ENCODE results near the gene IGFL3.
"Not testable (repeated sequence)": the region's sequence is repeated elsewhere in the genome, so short reads cannot be mapped to it uniquely, and the experiment has no call there.

The IGFL3 gene

DNA sequence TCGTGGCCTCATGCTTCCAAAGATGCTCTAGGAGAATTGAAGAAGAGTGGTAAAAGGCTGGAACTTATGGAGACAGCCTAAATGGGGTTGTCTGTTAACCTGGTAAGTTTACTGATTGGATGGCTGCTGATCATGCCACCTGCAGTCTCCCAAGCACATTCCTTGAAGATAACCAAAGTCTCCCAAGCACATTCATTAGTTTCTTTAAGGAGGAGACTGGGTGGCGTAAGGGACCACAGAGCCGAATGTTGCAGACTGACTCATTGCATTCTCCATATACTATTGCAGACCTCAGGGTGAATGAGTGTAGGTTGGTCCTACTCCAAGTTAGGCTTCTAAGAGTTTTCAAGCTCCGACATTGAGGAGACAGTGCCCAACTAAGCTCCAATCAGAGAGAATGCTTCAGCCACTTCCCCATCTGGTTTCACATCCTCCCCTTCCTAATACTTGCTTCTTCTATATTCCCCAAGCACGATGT lies at the start of gene IGFL3:
IGFL3 (minus strand) TSS at position 51 of the 478 bp plus-strand sequence; CDS start at position 12, 39 bp downstream.
- DNase-seq = no peak

DNA sequence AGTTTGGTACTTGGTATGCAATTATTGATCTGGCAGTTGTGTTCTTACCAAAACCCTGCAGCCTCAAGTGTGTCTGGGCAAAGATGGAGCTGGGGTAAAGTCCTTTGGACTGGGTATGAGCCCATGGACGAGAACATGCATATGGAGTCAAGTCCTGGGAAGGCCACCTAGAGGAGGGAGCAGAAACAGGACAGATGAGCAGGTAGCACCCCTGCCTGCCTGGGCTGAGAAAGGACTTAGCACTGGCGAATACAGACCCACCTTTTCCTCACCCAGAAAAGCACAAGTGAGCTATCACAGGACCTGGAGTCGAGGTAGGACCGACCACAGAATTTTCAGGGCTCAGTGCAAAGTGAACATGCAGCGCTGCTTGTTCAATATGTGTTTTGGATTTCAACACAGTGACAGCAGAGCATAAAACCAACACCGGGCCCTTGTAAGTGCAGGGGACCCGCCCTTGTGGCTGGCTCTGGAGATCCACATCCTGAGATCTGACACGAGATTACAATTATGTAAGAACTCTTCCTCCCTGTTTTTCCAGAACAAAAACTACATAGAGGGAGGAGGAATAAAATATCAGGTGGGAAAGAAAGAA lies 49.5 kb upstream of the IGFL3 start:
- no peak for DNase-seq

DNA sequence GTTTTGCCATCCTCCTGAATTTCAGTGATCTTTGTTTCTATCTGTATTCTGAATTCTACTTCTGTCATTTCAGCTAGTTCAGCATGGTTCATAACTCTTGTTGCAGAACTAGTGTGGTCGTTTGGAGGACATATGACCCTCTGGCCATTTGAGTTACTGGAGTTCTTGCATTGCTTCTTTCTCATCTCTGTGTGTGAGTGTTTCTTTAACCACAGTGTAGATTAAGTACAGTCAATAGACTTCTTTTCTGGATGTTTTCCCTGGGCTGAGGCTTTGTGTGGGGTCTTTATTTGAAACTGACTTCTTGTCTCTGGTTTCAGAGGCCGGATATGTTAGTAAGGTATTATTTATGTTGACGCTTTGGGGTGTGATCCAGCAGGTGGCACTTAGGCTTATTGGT lies 38.2 kb upstream of the IGFL3 start:
- no peak for DNase-seq

DNA sequence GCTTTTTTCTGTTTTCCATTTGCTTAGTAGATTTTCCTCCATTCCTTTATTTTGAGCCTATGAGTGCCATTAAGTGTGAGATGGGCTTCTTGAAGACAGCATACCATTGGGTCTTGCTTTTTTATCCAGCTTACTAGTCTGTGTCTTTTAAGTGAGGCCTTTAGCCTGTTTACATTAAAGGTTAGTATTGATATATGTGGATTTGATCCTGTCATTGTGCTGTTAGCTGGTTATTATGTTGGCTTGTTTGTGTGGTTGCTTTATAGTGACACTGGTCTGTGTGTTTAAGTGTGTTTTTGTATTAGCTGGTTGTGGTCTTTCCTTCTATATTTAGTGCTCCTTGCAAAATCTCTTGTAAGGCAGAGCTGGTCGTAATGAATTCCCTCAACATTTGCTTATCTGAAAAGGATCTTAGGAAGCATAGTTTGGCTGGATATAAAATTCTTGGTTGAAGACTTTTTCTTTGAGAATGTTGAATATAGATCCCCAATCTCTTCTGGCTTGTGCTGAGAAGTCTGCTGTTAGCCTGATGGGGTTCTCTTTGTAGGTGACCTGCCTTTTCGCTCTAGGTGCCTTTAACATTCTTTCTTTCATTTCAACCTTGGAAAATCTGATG lies 37.3 kb upstream of the IGFL3 start:
- not testable (repeated sequence) for DNase-seq

DNA sequence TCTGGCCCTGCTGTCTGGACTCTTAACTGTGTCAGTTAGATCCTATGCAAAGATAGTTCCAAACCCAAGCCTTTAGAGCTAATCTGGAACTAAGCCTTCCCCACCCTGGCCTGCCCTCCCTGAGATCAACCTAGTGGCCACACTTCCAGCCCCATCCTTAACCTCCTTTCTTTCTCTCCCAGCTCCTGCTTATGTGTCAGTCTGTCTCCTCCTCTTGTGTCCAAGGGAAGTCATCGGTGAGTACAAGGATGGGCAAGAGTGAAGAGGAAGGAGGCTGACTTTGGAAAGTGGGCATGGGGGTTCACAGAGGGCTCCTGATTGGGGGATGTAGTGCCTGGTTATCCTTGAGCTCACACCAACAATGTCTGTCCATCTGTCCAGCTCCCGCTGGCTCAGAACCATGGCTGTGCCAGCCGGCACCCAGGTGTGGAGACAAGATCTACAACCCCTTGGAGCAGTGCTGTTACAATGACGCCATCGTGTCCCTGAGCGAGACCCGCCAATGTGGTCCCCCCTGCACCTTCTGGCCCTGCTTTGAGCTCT lies 35.8 kb upstream of the IGFL3 start:
- no peak for DNase-seq

DNA sequence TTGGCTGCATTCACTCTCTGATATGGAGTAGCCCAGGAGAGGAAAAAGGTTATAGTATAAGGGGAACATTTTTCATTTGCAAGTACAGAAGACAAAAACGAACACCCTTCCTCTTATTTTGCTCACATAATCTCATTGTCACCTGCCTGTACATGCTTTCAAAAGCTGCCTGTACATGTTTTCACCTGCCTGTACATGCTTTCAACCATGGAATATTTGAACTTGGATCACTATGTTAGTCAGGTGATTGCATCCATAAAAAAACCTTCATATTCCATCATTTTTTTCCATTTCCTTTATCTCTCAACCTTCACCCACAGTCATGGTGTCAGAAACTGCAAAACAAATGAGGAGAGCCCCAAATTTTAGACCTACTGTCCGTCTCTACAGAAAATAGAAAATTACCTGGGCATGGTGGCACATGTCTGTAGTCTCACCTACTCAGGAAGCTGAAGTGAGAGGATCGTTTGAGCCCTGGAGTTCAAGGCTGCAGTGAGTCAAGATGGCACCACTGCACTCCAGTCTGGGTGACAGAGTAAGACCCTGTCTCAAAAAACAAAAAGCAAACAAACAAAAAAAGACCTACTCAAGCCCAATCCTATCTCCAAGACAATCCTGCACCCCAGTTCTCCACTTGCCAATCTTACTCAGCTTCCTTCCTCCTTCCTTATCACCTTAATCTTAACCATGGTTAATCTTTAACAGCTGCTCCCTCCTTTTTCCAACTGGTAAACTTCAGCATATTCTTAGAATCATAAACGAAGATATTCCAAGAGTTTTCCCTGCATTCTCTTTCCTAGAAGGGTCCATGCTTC lies 35.1 kb upstream of the IGFL3 start:
- DNase-seq = no peak

DNA sequence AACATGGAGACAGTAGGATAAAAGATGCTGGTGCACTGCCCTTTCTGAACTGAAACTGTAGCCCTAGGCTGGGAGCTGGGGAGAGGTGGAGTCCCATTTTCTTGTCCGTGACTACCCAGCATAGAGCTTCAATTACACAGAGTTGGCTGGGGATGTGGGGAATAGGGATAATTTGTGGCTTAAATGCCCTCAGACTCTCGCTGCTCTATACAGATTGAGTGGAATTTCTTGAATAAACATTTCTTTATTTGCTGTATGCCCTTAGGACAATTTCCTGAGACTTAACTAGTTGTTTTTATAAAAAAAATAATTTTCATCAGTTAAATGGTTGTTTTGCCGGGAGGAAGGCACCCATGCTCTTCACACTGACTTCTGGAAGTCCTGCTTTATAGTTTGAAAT lies 30.7 kb upstream of the IGFL3 start:
- DNase-seq = no peak

DNA sequence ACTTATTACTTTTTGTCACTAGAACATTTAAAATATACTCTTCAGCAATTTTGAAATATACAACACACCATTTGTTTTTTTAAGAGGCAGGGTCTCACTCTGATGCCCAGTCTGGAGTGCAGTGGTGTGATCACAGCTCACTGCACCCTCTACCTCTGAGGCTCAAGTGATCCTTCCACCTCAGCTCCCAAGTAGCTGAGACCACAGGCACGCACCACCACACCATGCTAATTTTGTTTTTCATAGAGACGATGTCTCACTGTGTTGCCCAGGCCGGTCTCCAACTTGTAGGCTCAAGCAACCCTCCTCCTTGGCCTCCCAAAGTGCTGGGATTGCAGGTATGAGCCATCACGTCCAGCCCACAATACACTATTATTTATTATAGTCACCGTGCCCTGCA lies 26.1 kb upstream of the IGFL3 start:
- no peak for DNase-seq

DNA sequence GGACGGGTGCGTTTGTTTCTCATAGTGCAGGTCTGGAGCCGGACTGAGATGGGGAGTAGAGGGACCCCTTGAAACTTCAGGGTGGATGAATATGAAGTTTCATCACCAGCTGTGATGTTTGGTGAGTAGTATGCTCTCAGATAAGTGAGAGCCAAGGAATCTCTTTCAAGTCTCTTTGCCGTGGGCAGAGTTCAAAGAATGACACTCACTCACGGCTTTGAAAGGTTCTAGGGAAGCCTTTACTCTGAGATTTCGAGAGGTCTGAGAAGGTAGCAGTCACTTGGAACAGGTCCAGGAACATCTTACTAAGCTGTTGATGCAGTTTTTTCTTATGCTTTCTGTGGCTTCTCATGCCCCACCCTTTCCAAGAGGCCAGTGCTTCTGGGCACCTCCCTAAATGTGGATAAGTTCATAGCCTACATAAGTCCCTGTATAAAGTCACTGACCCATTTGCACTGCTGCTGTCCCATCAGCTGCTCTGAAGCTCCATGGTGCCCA lies 23.4 kb upstream of the IGFL3 start, which contains the start of gene IGFL2:
IGFL2 (plus strand) TSS at position 448 of the 498 bp plus-strand sequence; CDS start at position 489, 41 bp downstream.
- no peak for DNase-seq

DNA sequence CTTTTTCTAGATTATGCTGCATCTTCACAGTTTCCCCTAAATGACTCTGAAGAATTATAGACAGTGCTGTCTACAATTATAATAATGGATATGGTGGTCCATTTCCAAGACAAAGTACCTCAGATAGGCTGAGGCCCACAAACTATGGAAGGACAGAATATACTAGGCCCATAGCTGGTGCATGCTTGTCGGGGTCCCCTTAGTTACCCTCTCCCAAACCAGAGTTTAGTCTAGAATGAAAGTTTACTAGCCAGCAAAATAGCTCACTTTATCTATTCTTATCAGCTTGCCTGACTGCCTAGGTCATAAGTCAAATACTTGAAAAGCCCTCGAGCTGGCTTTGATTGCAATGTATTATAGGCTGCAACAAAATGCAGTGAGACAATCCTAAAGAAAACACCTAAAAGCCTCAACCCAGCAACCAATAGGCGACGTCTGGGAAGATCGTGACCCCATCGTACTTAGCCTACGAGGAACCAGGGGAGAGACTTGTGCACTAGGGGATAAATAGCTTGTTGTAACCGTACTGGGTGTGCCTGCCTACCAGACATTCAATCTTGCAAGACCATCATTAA lies 22.8 kb upstream of the IGFL3 start:
- DNase-seq = no peak

DNA sequence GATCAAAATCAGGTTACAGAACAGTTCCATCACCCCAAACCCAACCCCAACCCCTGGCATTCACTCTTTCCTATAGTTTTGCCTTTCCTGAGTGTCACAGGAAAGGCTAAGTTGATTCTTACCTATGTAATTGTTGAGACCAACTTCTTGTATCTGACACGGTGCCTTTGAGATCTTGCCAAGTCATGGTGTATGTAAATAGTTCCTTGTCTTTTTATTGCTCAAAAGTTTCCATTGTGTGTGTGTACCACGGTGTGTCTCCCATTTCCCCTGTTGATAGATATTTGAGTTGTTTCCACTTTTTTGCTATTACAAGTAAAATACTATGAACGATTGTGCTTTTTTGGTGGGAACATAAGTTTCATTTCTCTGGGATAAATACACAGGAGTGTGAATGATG lies 20.3 kb upstream of the IGFL3 start:
- DNase-seq = no peak

DNA sequence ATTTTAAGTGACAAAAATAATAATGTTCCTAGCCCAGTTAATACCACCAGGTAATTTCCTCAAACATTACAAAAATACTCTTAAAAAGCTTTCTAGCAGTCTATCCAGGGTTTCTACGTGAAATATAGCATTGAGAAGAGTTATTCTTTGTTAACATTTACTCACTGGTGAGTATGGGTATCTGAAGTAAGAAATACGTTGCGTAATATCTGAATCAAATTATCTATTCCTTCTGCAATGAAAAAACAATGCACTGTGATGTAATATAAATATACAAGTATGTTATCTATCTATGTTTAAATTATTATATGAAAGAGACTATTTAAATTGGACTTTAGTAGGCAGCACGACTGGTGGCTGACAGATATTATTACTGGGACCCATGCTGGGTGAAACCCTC lies 17.8 kb upstream of the IGFL3 start:
- no peak for DNase-seq

DNA sequence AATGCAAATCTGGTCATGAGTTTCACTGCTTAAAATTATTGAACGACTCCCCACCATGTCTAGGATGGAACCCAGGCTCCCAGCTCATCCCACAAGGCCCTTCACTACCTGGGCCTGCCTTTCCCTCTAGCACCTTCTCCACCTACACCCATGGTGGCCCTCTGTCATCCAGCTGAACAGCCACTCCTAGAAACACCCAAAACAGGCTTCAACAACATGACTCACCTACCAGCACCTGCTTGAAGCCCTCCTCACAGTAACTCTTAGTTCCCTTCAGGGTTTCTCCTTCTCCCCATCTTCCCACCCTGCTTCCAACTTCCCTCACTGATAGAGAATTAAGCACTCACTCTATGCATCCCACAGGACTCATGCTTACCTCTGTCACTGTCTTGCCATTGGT lies 16.9 kb upstream of the IGFL3 start:
- no peak for DNase-seq

DNA sequence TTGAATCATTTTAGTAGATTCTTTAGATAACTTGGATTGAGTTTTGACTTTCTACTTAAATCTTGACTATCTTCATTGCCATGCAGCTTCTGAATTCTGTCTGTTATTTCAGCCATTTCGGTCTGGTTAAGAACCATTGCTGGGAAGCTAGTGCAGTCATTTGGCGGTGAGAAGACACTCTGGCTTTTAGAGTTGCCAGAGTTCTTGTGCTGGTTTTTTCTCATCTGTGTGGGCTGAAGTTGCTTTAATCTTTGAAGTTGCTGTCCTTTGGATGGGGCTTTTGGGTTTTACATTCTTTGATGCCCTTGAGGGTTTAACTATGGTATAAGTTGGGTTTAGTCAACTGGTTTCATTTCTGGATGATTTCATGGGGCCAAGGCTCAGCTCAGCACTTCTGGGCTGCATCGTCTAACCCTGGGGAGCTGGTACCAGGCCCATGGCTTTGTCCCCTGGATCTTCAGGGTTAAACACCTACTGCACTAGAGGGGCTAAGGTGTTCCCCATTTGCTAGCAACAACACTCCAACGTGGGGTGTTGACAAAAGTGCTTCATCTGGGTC lies 13.5 kb upstream of the IGFL3 start:
- no peak for DNase-seq

DNA sequence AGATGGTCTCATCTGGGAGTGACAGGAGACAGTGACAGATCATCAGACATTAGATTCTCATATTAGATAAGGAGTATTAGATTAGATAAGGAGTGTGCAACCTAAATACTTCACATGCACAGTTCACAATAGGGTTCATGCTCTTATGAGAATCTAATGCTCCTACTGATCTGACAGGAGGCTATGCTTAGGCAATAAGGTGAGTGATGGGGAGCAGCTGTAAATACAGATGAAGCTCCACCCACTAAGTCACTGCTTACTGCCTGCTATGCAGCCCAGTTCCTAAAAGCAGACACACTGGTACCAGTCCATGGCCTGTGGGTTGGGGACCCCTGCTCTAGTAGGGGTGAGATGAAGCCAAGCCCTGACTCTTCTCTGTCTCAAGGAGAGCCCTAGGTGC lies 10.0 kb upstream of the IGFL3 start:
- DNase-seq = no peak

DNA sequence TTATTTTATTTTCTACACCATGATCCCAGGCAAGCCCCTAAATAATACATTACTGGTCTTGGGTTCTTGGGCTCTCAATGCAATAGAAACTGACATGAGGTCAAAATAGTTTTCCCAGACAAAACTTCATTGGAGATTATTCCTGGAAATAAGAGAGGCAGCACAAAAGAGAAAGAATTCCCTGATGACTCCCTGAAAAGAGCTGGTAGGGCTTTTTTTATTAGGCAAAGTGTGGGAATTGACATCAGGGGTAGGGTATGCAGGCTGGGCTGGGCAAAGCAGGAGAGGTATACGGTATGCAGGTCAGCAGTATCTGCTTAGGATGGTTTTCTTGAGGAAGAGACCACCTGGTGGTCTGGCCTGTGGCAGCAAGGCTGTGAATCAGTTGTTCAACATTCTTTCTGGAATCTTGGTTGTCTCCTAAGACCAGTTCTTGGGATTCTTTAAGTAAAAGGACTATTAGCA lies 9.3 kb upstream of the IGFL3 start:
- DNase-seq = no peak

DNA sequence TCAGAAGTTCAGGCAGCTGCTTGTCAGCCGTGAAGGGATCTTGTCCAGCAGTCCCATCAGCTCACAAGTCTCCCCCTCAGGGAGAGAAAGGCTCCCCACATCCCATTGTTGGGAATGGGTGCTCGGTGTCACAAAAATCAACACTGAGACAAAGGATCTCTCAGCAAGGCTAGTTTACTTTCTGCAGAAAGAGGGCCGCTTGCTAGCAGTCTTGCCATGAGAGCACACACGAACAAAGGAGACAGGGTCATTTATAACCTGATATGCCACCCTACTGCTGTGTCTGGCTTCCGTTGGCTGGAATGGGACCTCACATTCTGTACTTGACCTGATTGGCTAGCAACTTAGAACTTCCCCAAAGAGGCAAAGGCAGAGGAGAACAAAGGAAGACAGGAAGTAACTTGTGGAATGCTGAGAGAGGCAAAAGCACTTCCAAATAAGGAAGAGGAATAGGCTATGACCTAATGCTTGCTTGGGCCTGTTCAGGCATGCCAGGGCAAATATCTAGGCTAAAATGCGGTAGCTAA lies 8.7 kb upstream of the IGFL3 start:
- DNase-seq = peak; percentile 90

DNA sequence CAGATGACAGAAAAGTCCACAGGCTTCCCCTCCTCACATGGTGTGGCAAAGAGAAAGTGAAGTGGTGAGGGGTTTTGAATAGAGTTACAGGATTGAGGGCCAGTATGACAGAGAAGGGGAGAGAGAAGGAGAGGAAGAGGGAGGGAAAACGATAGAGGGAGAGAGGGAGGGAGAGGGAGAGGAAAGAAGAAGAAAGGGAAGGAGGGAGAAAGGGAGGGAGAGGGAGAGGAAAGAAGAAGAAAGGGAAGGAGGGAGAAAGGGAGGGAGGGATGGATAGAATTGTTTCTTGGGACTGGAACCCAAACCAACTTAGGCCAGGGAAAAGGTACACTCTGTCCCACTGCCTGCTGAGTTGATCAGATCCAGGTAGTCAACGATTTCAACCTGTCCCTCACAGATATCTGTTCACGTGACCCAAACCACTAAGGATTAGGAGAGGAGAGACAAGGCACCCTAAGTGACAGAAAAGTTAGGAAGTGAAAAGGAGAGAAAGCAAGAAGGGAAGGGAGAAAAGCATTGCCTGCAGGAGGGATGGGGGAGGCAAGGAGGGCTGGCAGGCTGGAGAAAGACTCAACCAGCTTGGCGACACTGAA lies 8.1 kb upstream of the IGFL3 start:
- DNase-seq = no peak

DNA sequence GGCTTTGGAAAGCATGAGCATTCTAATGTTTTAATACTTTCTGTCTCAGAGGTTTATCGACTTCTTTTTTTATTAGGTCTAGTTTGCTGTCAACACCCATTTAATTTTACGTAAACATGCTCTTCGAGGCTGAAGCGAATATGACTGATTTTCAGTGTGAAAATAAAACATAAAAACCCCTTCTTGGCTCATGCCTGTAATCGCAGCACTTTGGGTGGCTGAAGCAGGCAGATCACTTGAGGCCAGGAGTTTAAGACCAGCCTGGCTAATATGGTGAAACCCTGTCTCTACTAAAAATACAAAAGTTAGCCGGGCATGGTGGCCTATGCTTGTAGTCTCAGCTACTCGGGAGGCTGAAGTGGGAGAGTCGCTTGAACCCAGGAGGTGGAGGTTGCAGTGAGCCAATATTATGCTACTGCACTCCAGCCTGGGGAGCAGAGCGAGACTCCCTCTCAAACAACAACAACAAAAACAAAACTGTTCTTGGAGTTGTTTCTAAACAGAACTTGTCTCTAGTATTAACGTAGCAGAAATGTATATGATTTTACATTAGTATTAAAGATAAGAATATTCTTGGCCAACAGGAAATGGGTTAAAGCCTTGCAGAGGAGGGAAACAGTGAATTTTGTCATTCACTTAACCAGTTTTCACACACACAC lies 7.1 kb upstream of the IGFL3 start:
- DNase-seq = no peak

DNA sequence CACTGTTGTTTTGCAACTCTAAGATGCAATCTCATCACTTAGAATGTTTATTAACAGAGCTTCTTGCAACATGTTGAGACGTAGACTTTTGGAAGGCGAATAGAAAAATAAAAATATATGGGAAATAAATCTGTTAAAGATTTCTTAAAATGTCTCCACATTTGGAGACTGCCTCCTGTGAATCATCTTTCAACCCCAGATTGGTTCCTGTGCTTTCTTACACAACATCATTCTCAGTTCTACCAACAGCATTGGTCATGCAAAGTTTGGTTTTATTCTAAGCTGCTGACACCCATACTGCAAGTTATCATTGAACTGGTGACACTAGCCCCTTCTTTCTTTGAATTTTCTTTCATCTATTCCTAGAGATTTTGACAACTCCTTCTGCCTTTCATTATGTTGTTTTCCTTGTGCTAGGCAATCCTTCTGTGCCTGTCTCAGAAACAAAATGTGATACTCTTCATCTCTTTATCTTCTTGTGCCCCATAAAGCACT lies 1.6 kb upstream of the IGFL3 start:
- no peak for DNase-seq

DNA sequence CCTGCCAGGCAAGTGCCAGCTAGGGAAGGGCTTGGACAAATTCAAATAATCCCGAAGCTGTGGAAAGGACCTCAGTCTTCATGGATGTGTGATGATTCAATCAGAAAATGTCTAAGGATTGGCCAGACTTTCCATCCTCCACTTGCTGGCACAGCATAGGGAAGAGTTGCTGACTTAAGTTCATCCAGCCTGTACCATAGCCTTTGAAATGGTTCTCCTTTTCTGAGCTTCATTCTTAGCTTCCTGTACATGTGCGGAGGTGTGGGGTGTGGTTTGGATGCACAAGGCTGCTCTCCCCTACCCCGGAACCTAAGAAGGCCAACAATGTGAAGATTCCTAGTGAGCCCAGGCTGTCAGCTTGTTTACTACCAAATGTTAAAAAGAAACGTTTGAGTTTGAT lies 959 bp upstream of the IGFL3 start:
- no peak for DNase-seq
